A673 (cell line): ENCODE measurements around the gene DUSP18.
"Not testable (repeated sequence)": the region's sequence is repeated elsewhere in the genome, so short reads cannot be mapped to it uniquely, and the experiment has no call there.

Source experiments
- CTCF ChIP-seq: fragments of 300-800, 200-600 bp; sonication (generic); conservative IDR thresholded peaks from 2 replicates; pipeline ENCODE4 v1.5.1; 2017; ENCODE audit warnings: low read depth, mild to moderate bottlenecking, antibody characterized with exemption, low read length, moderate library complexity, mixed read lengths
- EZH2 ChIP-seq: fragments of 200-600 bp; sonication (generic); IDR thresholded peaks from 2 replicates; pipeline ENCODE4 v1.6.1; 2017; ENCODE audit warnings: borderline replicate concordance, low read depth, mild to moderate bottlenecking, mixed read lengths, antibody characterized with exemption, low read length; ENCODE audit not compliant: poor library complexity, severe bottlenecking

GRCh38 chr22:30619909-30620308 is 47.8 kb downstream of the DUSP18 start:
- not testable (repeated sequence) for TF ChIP-seq EZH2, CTCF
